Endodermal cell (in vitro differentiated cells): Measurements from ENCODE around the gene SLC7A11. TPM values are rescaled to one million over a fixed set of nuclear protein-coding genes. Genes with fewer than 3 reads are reported as not detected.

ENCODE experiments used
- DNase-seq: peaks from one replicate; pipeline ENCODE4 v3.0.0-alpha.2; 2017
- H3K27ac ChIP-seq: 2 replicates; pipeline ENCODE4 v1.5.1; 2013; ENCODE audit warnings: mild to moderate bottlenecking, low read depth, low read length, moderate library complexity
- H3K27me3 ChIP-seq: 2 replicates; pipeline ENCODE4 v1.6.1; 2013; ENCODE audit warnings: mild to moderate bottlenecking, low read length, moderate library complexity; ENCODE audit not compliant: insufficient read depth, control insufficient read depth, poor library complexity, severe bottlenecking
- H3K36me3 ChIP-seq: 2 replicates; pipeline ENCODE4 v1.7.0; 2013; ENCODE audit warnings: mild to moderate bottlenecking, low read length, moderate library complexity; ENCODE audit not compliant: control insufficient read depth, insufficient read depth
- H3K4me1 ChIP-seq: one replicate; pipeline ENCODE4 v1.7.0; 2013; ENCODE audit warnings: low read length; ENCODE audit not compliant: control insufficient read depth, insufficient read depth
- H3K4me3 ChIP-seq: 2 replicates; pipeline ENCODE4 v1.5.1; 2013; ENCODE audit warnings: mild to moderate bottlenecking, low read length, moderate library complexity
- H3K9ac ChIP-seq: 2 replicates; pipeline ENCODE4 v1.6.1; 2013; ENCODE audit warnings: mild to moderate bottlenecking, low read length, moderate library complexity; ENCODE audit not compliant: poor library complexity, severe bottlenecking; ENCODE audit errors: extremely low read depth
- H3K9me3 ChIP-seq: 2 replicates; pipeline ENCODE4 v1.6.1; 2013; ENCODE audit warnings: mild to moderate bottlenecking, low read length, moderate library complexity; ENCODE audit not compliant: control insufficient read depth
- H3K27ac Mint-ChIP-seq: 2 replicates; pipeline ENCODE4 v1.8.0; 2020; ENCODE audit warnings: mixed read lengths
- H3K27me3 Mint-ChIP-seq: 2 replicates; pipeline ENCODE4 v1.8.0; 2021; ENCODE audit warnings: mild to moderate bottlenecking, mixed read lengths; ENCODE audit not compliant: insufficient read depth
- H3K36me3 Mint-ChIP-seq: 2 replicates; pipeline ENCODE4 v1.8.0; 2020; ENCODE audit warnings: low read depth, mixed read lengths
- H3K4me1 Mint-ChIP-seq: 2 replicates; pipeline ENCODE4 v1.8.0; 2020; ENCODE audit warnings: mixed read lengths
- H3K4me3 Mint-ChIP-seq: 2 replicates; pipeline ENCODE4 v1.8.0; 2020; ENCODE audit warnings: mild to moderate bottlenecking, moderate library complexity, mixed read lengths
- H3K9me3 Mint-ChIP-seq: 2 replicates; pipeline ENCODE4 v1.8.0; 2020; ENCODE audit warnings: mild to moderate bottlenecking, mixed read lengths
- CTCF ChIP-seq: fragments of 200-600 bp; sonication (generic); conservative IDR thresholded peaks from 2 replicates; pipeline ENCODE4 v1.5.0; 2021; ENCODE audit warnings: antibody characterized with exemption, mild to moderate bottlenecking
- WGBS, 2 experiments: methylation state at CpG; one replicate each; pipeline versions ENCODE4 v1.1.5 to v1.1.7; 2013; ENCODE audit warnings: missing lambda C conversion rate in 2 of 2, mixed read lengths in 1 of 2; ENCODE audit not compliant: insufficient coverage in 1 of 2, insufficient read length in 1 of 2; 5-methylcytosine and 5-hydroxymethylcytosine counted together
- total RNA-seq, 2 donors: library from RNA; stranded (reverse); fragmentation: NEBNext Ultra II Directional in 1 of 2; extraction: Animal tissue kit (Norgen Biotek cat#: 25700) in 1 of 2; gene quantifications; 2 replicates in 1 of 2; 3 replicates in 1 of 2; pipeline ENCODE4 v1.2.1, GENCODE V29; 2021

Gene SLC7A11
- total RNA-seq, 2 donors from 2014 or later, result 4.6 to 5.4 TPM

GRCh38 chr4:138224614-138225013, 17.5 kb downstream of the SLC7A11 start:
- Histone ChIP-seq H3K9me3 (no peaks in the 10 kb centered on the region), H3K27ac (no peak overlapping the region), H3K9ac (no peak overlapping the region), H3K4me1 (peaks cover 3% of the 10 kb centered on the region), H3K36me3 (no peaks in the 10 kb centered on the region), H3K27me3 (no peaks in the 10 kb centered on the region), H3K4me3 (no peak overlapping the region)
- no peaks in the 10 kb centered on the region for H3K9me3 Mint-ChIP-seq
- DNase-seq, result no peak
- H3K27ac Mint-ChIP-seq, result no peak overlapping the region
- peaks cover 1% of the 10 kb centered on the region for H3K36me3 Mint-ChIP-seq
- no peaks in the 10 kb centered on the region for H3K27me3 Mint-ChIP-seq
- no peak overlapping the region for H3K4me3 Mint-ChIP-seq
- H3K4me1 Mint-ChIP-seq, result peaks cover 38% of the 10 kb centered on the region
- TF ChIP-seq CTCF, result no peak

- peak overlapping the region; percentile 39 for H3K27ac ChIP-seq
- H3K36me3 Mint-ChIP-seq, result peaks cover 2% of the 10 kb centered on the region
- no peaks in the 10 kb centered on the region for H3K9me3 Mint-ChIP-seq
- H3K27me3 Mint-ChIP-seq, result no peaks in the 10 kb centered on the region
- DNase-seq, result no peak
- H3K4me3 ChIP-seq, result no peak overlapping the region
- WGBS, 2 experiments, result 56 to 60% methylated on average over 3 to 4 of the region's 4 CpGs
- H3K36me3 ChIP-seq, result no peaks in the 10 kb centered on the region
- peaks cover 34% of the 10 kb centered on the region for H3K4me1 Mint-ChIP-seq
- no peaks in the 10 kb centered on the region for H3K9me3 ChIP-seq
- no peak overlapping the region for H3K4me3 Mint-ChIP-seq
- H3K27me3 ChIP-seq, result no peaks in the 10 kb centered on the region
- peak overlapping the region; percentile 63 for H3K27ac Mint-ChIP-seq
- H3K9ac ChIP-seq, result no peak overlapping the region
- H3K4me1 ChIP-seq, result peaks cover 3% of the 10 kb centered on the region
- TF ChIP-seq CTCF, result no peak
Measured at GRCh38 chr4:138223231-138223910, 18.8 kb downstream of the SLC7A11 start.

- no peaks in the 10 kb centered on the region for H3K27me3 Mint-ChIP-seq
- H3K27ac Mint-ChIP-seq, result no peak overlapping the region
- peaks cover 2% of the 10 kb centered on the region for H3K36me3 Mint-ChIP-seq
- 48 to 67% methylated on average over 4 of the region's 4 CpGs for WGBS, 2 experiments
- H3K4me3 Mint-ChIP-seq, result no peak overlapping the region
- Histone ChIP-seq H3K27me3 (no peaks in the 10 kb centered on the region), H3K9ac (no peak overlapping the region), H3K27ac (no peak overlapping the region), H3K4me1 (peaks cover 10% of the 10 kb centered on the region), H3K4me3 (no peak overlapping the region), H3K9me3 (no peaks in the 10 kb centered on the region), H3K36me3 (no peaks in the 10 kb centered on the region)
- H3K4me1 Mint-ChIP-seq, result peaks cover 40% of the 10 kb centered on the region
- no peak for DNase-seq
- no peak for TF ChIP-seq CTCF
- no peaks in the 10 kb centered on the region for H3K9me3 Mint-ChIP-seq
Measured at GRCh38 chr4:138222046-138222445, 20.1 kb downstream of the SLC7A11 start.
